ENCODE results near the gene LRMDA.

Gene LRMDA

GRCh38 chr10:75883081-75884072, 452.0 kb downstream of the LRMDA start:
- peaks cover 5% of the 10 kb centered on the region for H3K4me1 Mint-ChIP-seq
- H3K4me3 Mint-ChIP-seq: no peak overlapping the region
- no peaks in the 10 kb centered on the region for H3K9me3 Mint-ChIP-seq
- H3K36me3 Mint-ChIP-seq (ENCODE audit: low read depth): no peaks in the 10 kb centered on the region
- H3K27me3 Mint-ChIP-seq (ENCODE audit: low read depth): peaks cover 4% of the 10 kb centered on the region
- no peak for TF ChIP-seq CTCF (IDR thresholded peaks at IDR 0.05; ENCODE audit: unreplicated experiment in 3 of 3)
- no peak overlapping the region for H3K27ac Mint-ChIP-seq

GRCh38 chr10:75884808-75885207, 453.4 kb downstream of the LRMDA start:
- TF ChIP-seq CTCF (IDR thresholded peaks at IDR 0.05; ENCODE audit: unreplicated experiment in 3 of 3): no peak
- H3K27ac Mint-ChIP-seq: no peak overlapping the region
- peaks cover 5% of the 10 kb centered on the region for H3K4me1 Mint-ChIP-seq
- no peaks in the 10 kb centered on the region for H3K36me3 Mint-ChIP-seq (ENCODE audit: low read depth)
- H3K4me3 Mint-ChIP-seq: no peak overlapping the region
- peaks cover 11% of the 10 kb centered on the region for H3K27me3 Mint-ChIP-seq (ENCODE audit: low read depth)
- H3K9me3 Mint-ChIP-seq: no peaks in the 10 kb centered on the region

GRCh38 chr10:75887369-75887768, 455.9 kb downstream of the LRMDA start:
- H3K4me3 Mint-ChIP-seq: no peak overlapping the region
- H3K27ac Mint-ChIP-seq: no peak overlapping the region
- H3K27me3 Mint-ChIP-seq (ENCODE audit: low read depth): peaks cover 9% of the 10 kb centered on the region
- no peak for TF ChIP-seq CTCF (IDR thresholded peaks at IDR 0.05; ENCODE audit: unreplicated experiment in 3 of 3)
- no peaks in the 10 kb centered on the region for H3K9me3 Mint-ChIP-seq
- no peaks in the 10 kb centered on the region for H3K36me3 Mint-ChIP-seq (ENCODE audit: low read depth)
- no peaks in the 10 kb centered on the region for H3K4me1 Mint-ChIP-seq

- Mint-ChIP-seq H3K4me1 (no peaks in the 10 kb centered on the region), H3K36me3 (ENCODE audit: low read depth) (no peaks in the 10 kb centered on the region), H3K9me3 (no peaks in the 10 kb centered on the region), H3K4me3 (no peak overlapping the region), H3K27ac (no peak overlapping the region), H3K27me3 (ENCODE audit: low read depth) (peaks cover 9% of the 10 kb centered on the region)
- TF ChIP-seq CTCF (IDR thresholded peaks at IDR 0.05; ENCODE audit: unreplicated experiment in 3 of 3): no peak
These were observed 456.7 kb downstream of the LRMDA start for GRCh38 chr10:75887992-75888680.

- Mint-ChIP-seq H3K27me3 (ENCODE audit: low read depth) (peaks cover 9% of the 10 kb centered on the region), H3K36me3 (ENCODE audit: low read depth) (no peaks in the 10 kb centered on the region), H3K4me3 (no peak overlapping the region), H3K27ac (no peak overlapping the region), H3K9me3 (no peaks in the 10 kb centered on the region), H3K4me1 (no peaks in the 10 kb centered on the region)
- TF ChIP-seq CTCF (IDR thresholded peaks at IDR 0.05; ENCODE audit: unreplicated experiment in 3 of 3): no peak
These were observed 457.6 kb downstream of the LRMDA start for GRCh38 chr10:75889051-75889450.
